Caco-2 (cell line): ENCODE data around the gene KLK14. TPM values are rescaled to one million over a fixed set of nuclear protein-coding genes. Genes with fewer than 3 reads are reported as not detected.

ENCODE experiments used
- BruUV-seq: library from RNA; stranded (reverse); fragments of 400-500 nt; replicated peaks from 2 replicates; lab custom pipeline; 2021; lab: Mats Ljungman, UMichigan
- CTCF ChIA-PET: fragments of 300-600 bp; sonication (Branson Sonifier 250); formaldehyde crosslinking; loops from one replicate; lab custom pipeline; 2022; ENCODE audit warnings: antibody characterized with exemption; lab: Charles Lee
- POLR2A ChIA-PET: fragments of 300-600 bp; sonication (Branson Sonifier 250); formaldehyde crosslinking; loops from one replicate; lab custom pipeline; 2022; ENCODE audit warnings: antibody characterized with exemption; lab: Charles Lee
- DNase-seq, 2 experiments: peaks; one replicate each; pipeline versions ENCODE4 v3.0.0 to v3.0.0-alpha.2; 2020 to 2022
- H3K27me3 ChIP-seq: replicated peaks from 2 replicates; pipeline ENCODE4 v1.6.0; 2011; ENCODE audit warnings: low read length; ENCODE audit not compliant: control insufficient read depth, insufficient read depth
- H3K36me3 ChIP-seq: 2 replicates; pipeline ENCODE4 v1.5.1; 2011; ENCODE audit warnings: low read length; ENCODE audit not compliant: control insufficient read depth, insufficient read depth
- H3K4me1 ChIP-seq: fragments of 250-450 bp; sonication (Bioruptor Pico); 2 replicates; pipeline ENCODE4 v1.5.1; 2020; ENCODE audit warnings: mild to moderate bottlenecking
- H3K4me3 ChIP-seq: 2 replicates; pipeline ENCODE4 v1.5.1; 2011; ENCODE audit warnings: low read depth, mild to moderate bottlenecking, control low read depth, low read length
- H3K9me3 ChIP-seq: fragments of 250-450 bp; sonication (Bioruptor Pico); 2 replicates; pipeline ENCODE4 v1.5.1; 2020; ENCODE audit warnings: mild to moderate bottlenecking, moderate library complexity
- H3K27ac Mint-ChIP-seq: one replicate; pipeline ENCODE4 v1.8.0; 2022; ENCODE audit warnings: mixed read lengths; ENCODE audit not compliant: unreplicated experiment
- H3K27me3 Mint-ChIP-seq: one replicate; pipeline ENCODE4 v1.8.0; 2022; ENCODE audit warnings: mixed read lengths; ENCODE audit not compliant: insufficient read depth, unreplicated experiment
- H3K36me3 Mint-ChIP-seq: one replicate; pipeline ENCODE4 v1.8.0; 2022; ENCODE audit warnings: mild to moderate bottlenecking, mixed read lengths; ENCODE audit not compliant: insufficient read depth, unreplicated experiment
- H3K4me1 Mint-ChIP-seq: one replicate; pipeline ENCODE4 v1.8.0; 2022; ENCODE audit warnings: low read depth, mixed read lengths; ENCODE audit not compliant: unreplicated experiment
- H3K4me3 Mint-ChIP-seq: one replicate; pipeline ENCODE4 v1.8.0; 2022; ENCODE audit warnings: mild to moderate bottlenecking, moderate library complexity, mixed read lengths; ENCODE audit not compliant: unreplicated experiment
- H3K9me3 Mint-ChIP-seq: one replicate; pipeline ENCODE4 v1.8.0; 2022; ENCODE audit warnings: mixed read lengths; ENCODE audit not compliant: unreplicated experiment
- CTCF ChIP-seq, 2 experiments: fragments of 200-600 bp in 1 of 2; IDR thresholded peaks; 1 replicate in 1 of 2; 2 replicates in 1 of 2; pipeline versions ENCODE4 v1.5.1 to v1.8.0; 2011 to 2022; ENCODE audit warnings: antibody characterized with exemption in 1 of 2, control low read depth in 1 of 2, inconsistent platforms in 1 of 2, low read depth in 1 of 2, low read length in 1 of 2, mild to moderate bottlenecking in 1 of 2, moderate library complexity in 1 of 2; ENCODE audit not compliant: insufficient read depth in 1 of 2, severe bottlenecking in 1 of 2, unreplicated experiment in 1 of 2
- intact Hi-C: fragments of 100-400 bp; cut with micrococcal nuclease; formaldehyde crosslinking; loops from one replicate; pipeline ENCODE4 v1.10.0; 2022; ENCODE audit not compliant: unreplicated experiment
- total RNA-seq: library from RNA; stranded (reverse); gene quantifications from 2 replicates; pipeline ENCODE4 v1.2.3, GENCODE V29; 2022

KLK14 gene
- total RNA-seq, 1 experiment from 2014 or later = not detected

GRCh38 chr19:51078731-51079130, 4.0 kb downstream of the KLK14 start:
- H3K9me3 Mint-ChIP-seq = peaks cover 10% of the 10 kb centered on the region
- H3K4me3 Mint-ChIP-seq = no peak overlapping the region
- POLR2A ChIA-PET = no interaction called here
- Histone ChIP-seq H3K9me3 (peaks cover 5% of the 10 kb centered on the region; the same call in 1 of the 2 replicates), H3K4me1 (no peaks in the 10 kb centered on the region), H3K27me3 (no peaks in the 10 kb centered on the region), H3K4me3 (no peak overlapping the region), H3K36me3 (no peaks in the 10 kb centered on the region)
- H3K27me3 Mint-ChIP-seq = peaks cover 25% of the 10 kb centered on the region
- no peak for DNase-seq
- CTCF ChIA-PET = no interaction called here
- TF ChIP-seq CTCF (IDR thresholded peaks at IDR 0.05; ENCODE audit: insufficient read depth in 1 of 2, low read depth in 1 of 2, low read length in 1 of 2, severe bottlenecking in 1 of 2, unreplicated experiment in 1 of 2) = no peak
- BruUV-seq = no TSS peak
- no peaks in the 10 kb centered on the region for H3K4me1 Mint-ChIP-seq
- intact Hi-C loops = no loop called here
- no peak overlapping the region for H3K27ac Mint-ChIP-seq
- H3K36me3 Mint-ChIP-seq = no peaks in the 10 kb centered on the region

- no peak overlapping the region for H3K27ac Mint-ChIP-seq
- H3K4me3 ChIP-seq = no peak overlapping the region
- no peaks in the 10 kb centered on the region for H3K36me3 Mint-ChIP-seq
- ChIA-PET POLR2A (no interaction called here), CTCF (no interaction called here)
- TF ChIP-seq CTCF (IDR thresholded peaks at IDR 0.05; ENCODE audit: insufficient read depth in 1 of 2, low read depth in 1 of 2, low read length in 1 of 2, severe bottlenecking in 1 of 2, unreplicated experiment in 1 of 2) = no peak
- no TSS peak for BruUV-seq
- no peaks in the 10 kb centered on the region for H3K27me3 ChIP-seq
- H3K27me3 Mint-ChIP-seq = peaks cover 19% of the 10 kb centered on the region
- H3K36me3 ChIP-seq = no peaks in the 10 kb centered on the region
- no peaks in the 10 kb centered on the region for H3K4me1 Mint-ChIP-seq
- H3K9me3 Mint-ChIP-seq = peaks cover 13% of the 10 kb centered on the region
- DNase-seq = no peak
- peaks cover 11% of the 10 kb centered on the region for H3K9me3 ChIP-seq
- no peak overlapping the region for H3K4me3 Mint-ChIP-seq
- no peaks in the 10 kb centered on the region for H3K4me1 ChIP-seq
- intact Hi-C loops = no loop called here
Observed at GRCh38 chr19:51078104-51078503, 4.6 kb downstream of the KLK14 start.

GRCh38 chr19:51076631-51077213, 6.0 kb downstream of the KLK14 start:
- no peak overlapping the region for H3K4me3 Mint-ChIP-seq
- intact Hi-C loops = no loop called here
- peaks cover 12% of the 10 kb centered on the region for H3K27me3 Mint-ChIP-seq
- H3K4me1 Mint-ChIP-seq = no peaks in the 10 kb centered on the region
- CTCF ChIA-PET = no interaction called here
- Histone ChIP-seq H3K9me3 (peaks cover 11% of the 10 kb centered on the region), H3K4me1 (no peaks in the 10 kb centered on the region), H3K4me3 (no peak overlapping the region), H3K36me3 (no peaks in the 10 kb centered on the region), H3K27me3 (no peaks in the 10 kb centered on the region)
- H3K9me3 Mint-ChIP-seq = peaks cover 13% of the 10 kb centered on the region
- DNase-seq = no peak
- TF ChIP-seq CTCF (IDR thresholded peaks at IDR 0.05; ENCODE audit: insufficient read depth in 1 of 2, low read depth in 1 of 2, low read length in 1 of 2, severe bottlenecking in 1 of 2, unreplicated experiment in 1 of 2) = no peak
- H3K36me3 Mint-ChIP-seq = no peaks in the 10 kb centered on the region
- no peak overlapping the region for H3K27ac Mint-ChIP-seq
- POLR2A ChIA-PET = no interaction called here
- BruUV-seq = no TSS peak
